Fibroblast of skin of right quadriceps (primary cell): ENCODE data around the gene PNPLA5.
A peak's percentile ranks its signal among the peaks of the same experiment; 100 is the strongest.

Experiments used
- DNase-seq: peaks from one replicate; pipeline ENCODE4 v3.0.0-alpha.2; 2013

Gene PNPLA5

GRCh38 chr22:43833286-43834240 lies 58.2 kb downstream of the PNPLA5 start:
- no peak for DNase-seq

- DNase-seq = no peak
Observed at GRCh38 chr22:43832393-43833265, 59.2 kb downstream of the PNPLA5 start.

DNA sequence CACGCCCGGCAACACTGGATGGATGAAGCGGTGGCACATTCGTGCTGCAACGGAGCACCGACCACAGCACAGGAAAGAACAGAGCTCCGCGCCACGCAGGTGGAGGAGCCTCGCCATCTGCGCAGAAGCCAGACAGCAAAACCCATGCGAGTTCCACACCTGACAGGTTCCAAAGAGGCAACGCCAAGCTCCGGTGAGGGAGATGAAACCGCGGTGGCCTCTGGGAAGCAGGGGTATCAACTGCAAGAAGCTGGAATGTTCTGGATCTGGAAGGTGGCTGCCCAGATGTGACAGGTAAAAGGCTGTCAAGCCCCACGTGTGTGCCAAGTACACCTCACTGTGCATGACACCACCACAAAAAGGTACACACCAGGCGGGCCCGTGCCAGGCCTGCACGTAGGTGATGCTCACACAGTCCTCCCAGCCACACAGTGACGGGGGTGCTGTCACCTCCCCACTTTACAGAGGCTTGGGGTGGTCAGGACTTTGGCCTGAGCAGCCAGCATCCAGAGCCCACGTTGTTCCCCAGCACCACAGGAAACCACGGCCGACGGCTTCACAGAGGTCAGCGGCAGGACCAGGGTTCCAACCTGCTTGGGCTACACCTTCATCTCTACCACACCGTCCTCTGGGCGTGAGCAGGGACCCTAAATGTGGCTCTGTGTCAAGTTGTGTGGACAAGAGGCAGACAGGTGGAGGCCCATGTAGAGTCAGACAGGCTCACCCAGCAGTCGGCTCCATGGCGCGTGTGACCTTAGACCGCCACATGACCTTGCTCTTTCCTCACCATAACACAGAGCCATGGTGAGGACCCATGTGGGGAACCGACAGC lies 60.0 kb downstream of the PNPLA5 start:
- no peak for DNase-seq

- DNase-seq = no peak
Observed at GRCh38 chr22:43830931-43831560, 60.8 kb downstream of the PNPLA5 start.

DNA sequence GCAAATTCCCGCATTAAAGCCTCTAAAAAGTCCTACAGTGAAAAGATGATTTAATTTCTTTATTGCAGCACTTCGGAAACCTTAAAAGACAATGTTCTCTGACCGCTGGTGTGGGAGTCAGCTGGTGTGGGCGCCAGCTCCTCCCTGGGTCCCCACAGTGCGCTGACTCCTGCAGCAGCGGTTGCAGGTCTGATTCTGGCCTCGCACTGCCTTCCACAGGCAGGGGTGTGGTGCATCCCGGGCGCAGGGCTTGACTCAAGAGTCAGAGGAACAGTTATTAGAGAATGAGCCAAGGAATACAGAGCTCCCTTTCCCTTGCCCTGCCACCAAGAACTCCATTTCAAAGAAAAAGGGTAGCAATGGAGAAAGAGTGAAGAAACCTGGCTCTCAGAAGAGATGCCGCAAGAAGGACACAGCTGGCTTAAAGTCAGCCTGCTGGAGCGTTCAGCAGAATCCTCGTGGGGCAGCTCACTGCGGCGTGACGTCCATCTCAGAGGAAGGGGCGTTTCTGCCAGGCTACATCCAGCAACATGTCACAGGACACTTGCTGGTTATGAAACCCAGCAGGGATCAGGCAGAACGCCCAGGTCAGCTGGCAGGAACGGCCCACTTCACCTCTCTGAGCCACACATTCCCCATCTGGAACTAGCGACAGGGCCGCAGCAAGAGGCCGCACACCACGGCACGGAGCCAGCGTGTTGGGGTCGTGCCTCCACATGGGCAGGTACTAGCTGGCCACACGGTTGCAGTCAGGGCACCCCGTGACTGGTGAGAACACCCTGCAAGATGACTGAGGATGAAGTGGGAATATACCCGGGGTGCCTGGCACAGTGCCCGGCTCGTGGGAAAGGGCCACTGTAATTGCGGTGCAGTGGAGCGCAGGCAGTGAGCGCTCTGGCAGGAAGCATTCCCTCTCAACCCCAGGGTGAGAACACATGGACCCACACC lies 61.6 kb downstream of the PNPLA5 start:
- peak; percentile 32 for DNase-seq
